Measurements from ENCODE around the gene ACOT9. TPM values are rescaled to one million over a fixed set of nuclear protein-coding genes. Genes with fewer than 3 reads are reported as not detected.

Gene ACOT9
- polyA plus RNA-seq, 2 of the 4 experiments (the other 2 are of a cell fraction): 87.0 to 110 TPM

DNA sequence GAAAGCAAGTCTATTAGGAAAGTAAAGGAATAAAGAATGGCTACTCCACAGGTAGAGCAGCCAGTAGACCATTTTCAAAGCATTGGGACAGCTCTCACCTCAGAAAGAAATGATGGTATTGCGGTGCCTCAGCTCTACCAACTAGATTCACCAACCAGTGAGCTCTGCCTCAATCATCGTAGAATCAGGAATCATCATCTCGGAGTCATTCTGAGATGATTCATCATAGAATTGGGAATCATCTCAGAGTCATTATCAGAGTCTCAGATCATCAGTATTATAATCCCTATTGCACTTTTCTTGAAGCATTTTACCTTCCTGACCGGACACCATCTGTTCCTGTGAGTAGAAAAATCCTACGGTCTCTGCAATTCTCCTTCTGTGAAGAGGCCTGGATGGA is 22.4 kb upstream of the ACOT9 start:
- ChIA-PET POLR2A (interaction anchor here (0.9 kb wide), 1 partner anchor 17 kb away, joined by 3 read pairs; the partner anchor contains the start of gene SAT1), CTCF (interaction anchor here (1.3 to 3.3 kb wide), 4 partner anchors 10 to 136 kb away, joined by 4 to 21 read pairs (median 13); partner anchors contain the start of gene SAT1)
- Histone ChIP-seq H3K4me1 (peaks cover 16% of the 10 kb centered on the region), H3K9me3 (no peaks in the 10 kb centered on the region), H3K27ac (peak overlapping the region in 1 of 2 experiments; percentile 53; a peak in 2 of 6 replicates), H3K4me3 (no peak overlapping the region), H3K4me2 (peak overlapping the region; percentile 30; the same call in 2 of the 3 replicates)
- TF ChIP-seq ESRRA (IDR thresholded peaks at IDR 0.05; ENCODE audit: borderline replicate concordance, low read length) (no peak), FOSL2 (IDR thresholded peaks at IDR 0.05) (no peak), FOSL2 (CRISPR knock-in tag; IDR thresholded peaks at IDR 0.05) (peak; percentile 47; the same call in 1 of the 2 replicates), CEBPB (IDR thresholded peaks at IDR 0.05) (no peak)
- FAIRE-seq: no peak
- ATAC-seq: peak; percentile 30 to 51; a peak in 4 of 6 replicates
- no peak for DNase-seq (ENCODE audit: low read depth in 1 of 2, low spot score in 1 of 2)
- 50% methylated on average over 5 of the region's 5 CpGs for WGBS (ENCODE audit: missing lambda C conversion rate)

DNA sequence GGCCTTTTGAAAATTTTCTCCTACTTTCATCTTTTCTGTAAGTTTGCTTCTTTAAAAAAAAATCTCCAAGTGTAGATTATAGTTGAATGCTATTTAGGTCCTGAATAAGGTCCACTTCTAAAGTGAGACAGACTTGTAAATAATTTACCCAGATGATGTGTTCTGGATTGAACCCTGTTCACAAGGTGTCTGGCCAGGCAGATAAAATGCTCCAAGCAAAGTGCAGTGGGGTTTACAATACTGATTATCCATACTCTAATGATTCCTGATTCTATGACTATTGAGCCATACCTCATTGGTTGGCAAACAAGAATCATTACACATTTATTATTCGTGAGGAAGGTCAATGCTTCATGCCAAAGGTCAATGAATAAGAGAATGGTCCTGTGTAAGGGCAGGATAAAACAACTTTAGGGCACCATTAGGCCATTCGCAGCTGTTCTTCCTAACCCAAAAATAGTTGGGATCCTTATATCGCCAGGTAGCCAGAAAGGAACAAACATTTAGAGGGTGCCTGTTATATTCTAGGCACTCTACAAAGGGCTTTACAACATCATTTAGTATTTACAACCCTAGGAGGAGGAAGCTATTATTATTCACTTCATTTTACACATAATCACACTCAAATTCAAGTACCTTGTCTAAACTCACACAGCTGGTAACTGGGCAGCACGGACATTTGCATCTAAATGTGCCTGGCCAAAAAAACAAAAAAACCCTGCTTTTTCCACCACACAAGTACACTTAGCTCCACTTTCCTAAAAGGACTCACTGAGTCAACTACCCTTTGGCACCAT is 21.3 kb upstream of the ACOT9 start:
- FAIRE-seq (no peak), DNase-seq (ENCODE audit: low read depth in 1 of 2, low spot score in 1 of 2) (no peak), ATAC-seq (no peak)
- Histone ChIP-seq H3K4me1 (peaks cover 16% of the 10 kb centered on the region), H3K4me2 (peak overlapping the region; percentile 30; the same call in 2 of the 3 replicates), H3K27ac (peak overlapping the region in 1 of 2 experiments; percentile 53; a peak in 2 of 6 replicates), H3K4me3 (no peak overlapping the region), H3K9me3 (no peaks in the 10 kb centered on the region)
- 88% methylated on average over 4 of the region's 4 CpGs for WGBS (ENCODE audit: missing lambda C conversion rate)
- POLR2A ChIA-PET: no interaction called here
- no peak for TF ChIP-seq EHMT2 (IDR thresholded peaks at IDR 0.05; ENCODE audit: low read depth)
- no peak for TF ChIP-seq JUN (IDR thresholded peaks at IDR 0.05)
- no peak for TF ChIP-seq NR3C1 (IDR thresholded peaks at IDR 0.05)
- CTCF ChIA-PET: interaction anchor here (1.3 to 3.3 kb wide), 3 partner anchors 9 to 138 kb away, joined by 4 to 21 read pairs (median 17); partner anchors contain the start of gene SAT1

DNA sequence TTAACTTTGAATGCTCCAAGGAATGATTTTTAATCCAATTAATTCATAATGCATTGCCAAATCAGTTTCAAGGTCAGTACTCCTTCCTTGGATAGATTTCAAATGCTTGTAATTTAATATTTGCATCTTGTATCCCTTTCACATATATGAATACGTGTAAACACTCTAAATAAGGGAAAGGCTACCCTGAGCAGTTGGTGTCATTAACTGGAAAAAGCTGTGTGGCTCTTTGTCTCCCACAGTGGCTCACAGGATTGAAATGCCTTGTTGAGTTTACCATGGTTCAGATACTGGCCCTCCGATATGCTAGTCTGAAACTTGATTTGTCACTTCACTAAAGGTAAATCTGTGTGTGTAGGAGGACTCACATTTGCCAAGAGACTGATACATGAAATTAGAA is 16.7 kb upstream of the ACOT9 start:
- Histone ChIP-seq H3K4me1 (peaks cover 15% of the 10 kb centered on the region), H3K27ac (no peak overlapping the region), H3K4me2 (no peak overlapping the region), H3K4me3 (no peak overlapping the region), H3K9me3 (no peaks in the 10 kb centered on the region)
- FAIRE-seq: no peak
- TF ChIP-seq ESRRA (IDR thresholded peaks at IDR 0.05; ENCODE audit: borderline replicate concordance, low read length) (no peak), CEBPB (IDR thresholded peaks at IDR 0.05) (no peak), ZFP36 (IDR thresholded peaks at IDR 0.05; ENCODE audit: borderline replicate concordance, partially characterized antibody) (no peak)
- WGBS (ENCODE audit: missing lambda C conversion rate): 84% methylated on average over 2 of the region's 2 CpGs
- ChIA-PET CTCF (interaction anchor here (0.6 to 2.6 kb wide), 4 partner anchors 10 to 274 kb away, joined by 3 to 14 read pairs (median 4); no protein-coding TSS in a partner anchor), POLR2A (no interaction called here)
- ATAC-seq: no peak
- no peak for DNase-seq (ENCODE audit: low read depth in 1 of 2, low spot score in 1 of 2)

DNA sequence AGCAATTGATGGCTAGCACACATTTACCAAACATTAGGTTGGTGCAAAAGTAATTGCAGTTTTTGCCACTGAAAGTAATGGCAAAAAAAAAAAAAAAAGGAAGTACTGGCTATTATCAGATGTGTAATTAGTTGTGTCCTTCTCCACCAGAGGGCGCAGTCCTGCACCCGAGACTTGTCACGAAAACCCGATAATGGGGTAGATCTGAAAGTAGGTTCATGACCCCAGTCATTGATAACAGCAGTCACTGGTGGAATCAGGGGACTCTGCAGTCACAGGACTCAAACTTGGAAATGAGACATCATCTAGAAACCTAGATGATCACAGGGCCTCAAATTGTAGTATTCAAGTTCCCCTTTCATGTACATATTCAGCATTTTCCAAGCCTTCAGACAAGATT is 13.1 kb upstream of the ACOT9 start:
- ATAC-seq: peak in 1 of 2 experiments; percentile 76; a peak in 3 of 6 replicates
- FAIRE-seq: peak; percentile 72

More for the DNA sequence above, 13.1 kb upstream of the ACOT9 start:
- ChIA-PET POLR2A (no interaction called here), CTCF (interaction anchor here (0.5 to 2.8 kb wide), 5 partner anchors 13 to 146 kb away, joined by 3 to 30 read pairs (median 9); partner anchors contain the start of gene ACOT9)
- H3K4me2 ChIP-seq: peak overlapping the region; percentile 19; the same call in 2 of the 3 replicates
- DNase-seq (ENCODE audit: low read depth in 1 of 2, low spot score in 1 of 2): peak; percentile 41 to 73
- H3K4me1 ChIP-seq: peaks cover 24% of the 10 kb centered on the region; the same call in 2 of the 3 replicates
- 1% methylated on average over 4 of the region's 4 CpGs for WGBS (ENCODE audit: missing lambda C conversion rate)
- TF ChIP-seq MAFK (IDR thresholded peaks at IDR 0.05; ENCODE audit: partially characterized antibody): no peak
- peak; percentile 72 for TF ChIP-seq SMC3 (IDR thresholded peaks at IDR 0.05)
- TF ChIP-seq RAD21 (conservative IDR thresholded peaks at IDR 0.05 in 1 of 2, IDR thresholded peaks at IDR 0.05 in 1 of 2): peak; percentile 52 to 56; a peak in 4 of 5 replicates
- TF ChIP-seq, protein P1, sequence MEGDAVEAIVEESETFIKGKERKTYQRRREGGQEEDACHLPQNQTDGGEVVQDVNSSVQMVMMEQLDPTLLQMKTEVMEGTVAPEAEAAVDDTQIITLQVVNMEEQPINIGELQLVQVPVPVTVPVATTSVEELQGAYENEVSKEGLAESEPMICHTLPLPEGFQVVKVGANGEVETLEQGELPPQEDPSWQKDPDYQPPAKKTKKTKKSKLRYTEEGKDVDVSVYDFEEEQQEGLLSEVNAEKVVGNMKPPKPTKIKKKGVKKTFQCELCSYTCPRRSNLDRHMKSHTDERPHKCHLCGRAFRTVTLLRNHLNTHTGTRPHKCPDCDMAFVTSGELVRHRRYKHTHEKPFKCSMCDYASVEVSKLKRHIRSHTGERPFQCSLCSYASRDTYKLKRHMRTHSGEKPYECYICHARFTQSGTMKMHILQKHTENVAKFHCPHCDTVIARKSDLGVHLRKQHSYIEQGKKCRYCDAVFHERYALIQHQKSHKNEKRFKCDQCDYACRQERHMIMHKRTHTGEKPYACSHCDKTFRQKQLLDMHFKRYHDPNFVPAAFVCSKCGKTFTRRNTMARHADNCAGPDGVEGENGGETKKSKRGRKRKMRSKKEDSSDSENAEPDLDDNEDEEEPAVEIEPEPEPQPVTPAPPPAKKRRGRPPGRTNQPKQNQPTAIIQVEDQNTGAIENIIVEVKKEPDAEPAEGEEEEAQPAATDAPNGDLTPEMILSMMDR (IDR thresholded peaks at IDR 0.05): peak; percentile 66
- no peaks in the 10 kb centered on the region for H3K9me3 ChIP-seq
- no peak overlapping the region for H3K4me3 ChIP-seq
- H3K27ac ChIP-seq: peak overlapping the region; percentile 25 to 61; a peak in 2 of 6 replicates
